Measurements from ENCODE around the gene PUM2. TPM values are rescaled to one million over a fixed set of nuclear protein-coding genes. Genes with fewer than 3 reads are reported as not detected.

The PUM2 gene
- total and polyA plus RNA-seq, 2 of the 13 experiments (the other 11 are each of a cell fraction or from before 2014, with no cell fraction given): 69.6 to 69.8 TPM

GRCh38 chr2:20371323-20372025 is 20.8 kb upstream of the PUM2 start:
- Histone ChIP-seq H4K20me1 (ENCODE audit: insufficient read depth, low read length) (no peaks in the 10 kb centered on the region), H3K4me1 (ENCODE audit: insufficient read depth, low read length) (peaks cover 8% of the 10 kb centered on the region), H3K27me3 (ENCODE audit: control insufficient read depth in 1 of 2, insufficient read depth in 2 of 2, low read length in 2 of 2) (peaks cover 2 to 8% of the 10 kb centered on the region in 2 experiments; a peak in 3 of 5 replicates), H3K4me3 (replicated peaks in 1 of 3; ENCODE audit: insufficient read depth in 1 of 3, low read depth in 2 of 3, low read length in 3 of 3) (no peak overlapping the region), H3K9me3 (ENCODE audit: low read length) (peaks cover 7% of the 10 kb centered on the region), H2AFZ (ENCODE audit: low read length) (no peak overlapping the region), H3K27ac (ENCODE audit: extremely low read length, insufficient read depth, low read length) (no peak overlapping the region), H3K79me2 (ENCODE audit: insufficient read depth, low read length) (no peaks in the 10 kb centered on the region), H3K36me3 (replicated peaks in 1 of 2; ENCODE audit: control insufficient read depth in 1 of 2, insufficient read depth in 2 of 2, low read length in 2 of 2) (no peaks in the 10 kb centered on the region), H3K9ac (ENCODE audit: insufficient read depth, low read depth, low read length) (no peak overlapping the region), H3K4me2 (ENCODE audit: low read depth, low read length) (no peak overlapping the region)
- BruUV-seq (replicated peaks): no TSS peak
- ChIA-PET CTCF (ENCODE audit: low intra/inter-chr PET ratio, low total read pairs) (no interaction called here), POLR2A (interaction anchor here (2.0 kb wide), 1 partner anchor 20 kb away, joined by 6 read pairs; no protein-coding TSS in a partner anchor)
- DNase-seq (ENCODE audit: low spot score) (no peak), FAIRE-seq (no peak), ATAC-seq (no peak)
- in situ Hi-C loops (cut with HindIII; ENCODE audit: extremely low pct_ligation_motif_present, low pct_unique_long_range_greater_than_20kb) (no loop called here), intact Hi-C loops (cut with micrococcal nuclease; ENCODE audit: unreplicated experiment) (no loop called here)
- 34% methylated on average over 4 of the region's 4 CpGs for WGBS (ENCODE audit: low lambda C conversion rate)
- TF ChIP-seq ZFYVE20 (CRISPR knock-in tag; IDR thresholded peaks at IDR 0.05; ENCODE audit: borderline replicate concordance, low read depth) (no peak), ZHX2 (IDR thresholded peaks at IDR 0.05; ENCODE audit: low read depth) (no peak), ZHX2 (CRISPR knock-in tag; IDR thresholded peaks at IDR 0.05; ENCODE audit: borderline replicate concordance) (no peak), KDM1A (CRISPR knock-in tag; IDR thresholded peaks at IDR 0.05) (no peak), ZNF543 (CRISPR knock-in tag; IDR thresholded peaks at IDR 0.05) (no peak), ZNF205 (CRISPR knock-in tag; IDR thresholded peaks at IDR 0.05) (no peak), HOXA9 (CRISPR knock-in tag; IDR thresholded peaks at IDR 0.05; ENCODE audit: borderline replicate concordance) (no peak), ZBTB7A (CRISPR knock-in tag; IDR thresholded peaks at IDR 0.05) (no peak), ZNF460 (CRISPR knock-in tag; IDR thresholded peaks at IDR 0.05; ENCODE audit: borderline replicate concordance) (no peak), MZF1 (CRISPR knock-in tag; IDR thresholded peaks at IDR 0.05; ENCODE audit: borderline replicate concordance) (no peak), ZZZ3 (CRISPR knock-in tag; IDR thresholded peaks at IDR 0.05; ENCODE audit: borderline replicate concordance) (no peak), THAP8 (CRISPR knock-in tag; IDR thresholded peaks at IDR 0.05; ENCODE audit: borderline replicate concordance) (no peak), KLF11 (CRISPR knock-in tag; IDR thresholded peaks at IDR 0.05) (no peak), HIC2 (CRISPR knock-in tag; IDR thresholded peaks at IDR 0.05; ENCODE audit: low read depth) (no peak), ZNF10 (CRISPR knock-in tag; IDR thresholded peaks at IDR 0.05; ENCODE audit: borderline replicate concordance, low read depth) (no peak), ZNF792 (CRISPR knock-in tag; IDR thresholded peaks at IDR 0.05) (no peak)
